Femur (tissue), 1 donor: Measurements from ENCODE around the gene STPG3.

Experiments
- DNase-seq: peaks from one replicate; pipeline ENCODE4 v3.0.0-alpha.2; 2017

STPG3 gene

DNA sequence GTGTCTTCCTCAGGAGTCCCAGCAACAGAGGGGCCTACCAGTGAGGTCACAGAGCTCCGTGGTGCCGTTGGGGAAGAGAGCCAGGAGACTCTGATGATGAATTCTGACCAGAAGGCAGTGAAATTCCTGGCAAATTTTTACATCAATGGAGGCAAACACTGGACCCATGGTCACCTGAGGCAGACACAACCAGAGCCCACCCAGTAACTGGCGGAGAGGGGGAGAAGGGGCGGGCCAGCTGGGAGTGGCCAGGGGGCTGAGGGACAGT, at the start of gene STPG3:
Gene STPG3, plus strand, starts transcription at position 93 of the 268 bp plus-strand sequence. Its CDS starts 1 bp downstream, at position 94.
- DNase-seq = no peak

GRCh38 chr9:137202966-137203365, 48.1 kb upstream of the STPG3 start:
- no peak for DNase-seq

DNA sequence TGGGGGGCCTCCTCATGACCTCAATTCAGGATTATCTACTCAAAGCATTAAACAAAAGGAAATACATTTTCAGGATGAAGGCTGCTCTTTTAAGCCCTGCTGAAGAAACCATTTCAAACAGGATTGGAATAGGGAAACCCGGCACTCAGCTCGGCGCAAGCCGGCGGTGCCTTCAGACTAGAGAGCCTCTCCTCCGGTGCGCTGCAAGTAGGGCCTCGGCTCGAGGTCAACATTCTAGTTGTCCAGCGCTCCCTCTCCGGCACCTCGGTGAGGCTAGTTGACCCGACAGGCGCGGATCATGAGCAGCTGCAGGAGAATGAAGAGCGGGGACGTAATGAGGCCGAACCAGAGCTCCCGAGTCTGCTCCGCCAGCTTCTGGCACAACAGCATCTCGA, 46.4 kb upstream of the STPG3 start:
- no peak for DNase-seq

DNA sequence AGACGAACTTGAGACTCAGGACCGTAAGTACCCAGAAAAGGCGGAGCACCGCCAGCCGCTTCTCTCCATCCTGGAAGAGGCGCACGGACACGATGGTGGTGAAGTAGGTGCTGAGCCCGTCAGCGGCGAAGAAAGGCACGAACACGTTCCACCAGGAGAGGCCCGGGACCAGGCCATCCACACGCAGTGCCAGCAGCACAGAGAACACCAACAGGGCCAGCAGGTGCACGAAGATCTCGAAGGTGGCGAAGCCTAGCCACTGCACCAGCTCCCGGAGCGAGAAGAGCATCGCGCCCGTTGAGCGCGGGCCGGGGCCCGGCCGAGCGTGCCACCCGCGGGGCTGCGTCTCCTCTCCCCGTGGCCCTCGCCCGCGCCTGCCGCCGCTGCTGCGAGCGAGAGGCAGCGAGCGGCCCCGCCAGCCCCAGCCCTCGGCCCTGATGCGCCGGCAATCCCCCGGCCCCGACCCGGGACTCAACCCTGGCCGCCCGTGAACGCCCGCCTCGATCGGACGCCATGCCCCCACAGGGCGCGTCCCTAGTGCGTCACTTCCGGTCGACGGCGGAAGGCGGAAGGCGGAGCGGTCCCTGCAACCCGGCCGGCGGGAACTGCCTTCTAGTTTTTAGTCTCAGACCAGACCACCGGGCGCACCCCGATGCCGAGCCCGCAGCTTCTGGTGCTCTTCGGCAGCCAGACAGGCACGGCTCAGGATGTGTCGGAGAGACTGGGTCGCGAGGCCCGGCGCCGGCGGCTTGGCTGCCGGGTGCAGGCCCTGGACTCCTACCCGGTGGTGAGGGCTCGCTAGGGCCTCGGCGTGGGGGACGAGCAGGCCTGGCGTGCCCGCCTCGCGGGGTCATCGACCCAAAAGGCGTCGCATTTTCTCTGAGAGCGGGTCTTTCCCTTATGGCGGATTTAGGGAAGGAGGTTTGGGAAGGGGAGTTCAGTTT, 45.7 kb upstream of the STPG3 start, which contains the start of the genes NDOR1 and TMEM203:
Gene NDOR1, plus strand, starts transcription at position 575 of the 944 bp plus-strand sequence. Its CDS starts 78 bp downstream, at position 653.
Gene TMEM203, minus strand, starts transcription at position 523 of the 944 bp plus-strand sequence. Its CDS starts 234 bp downstream, at position 289.
- DNase-seq = peak; percentile 95

DNA sequence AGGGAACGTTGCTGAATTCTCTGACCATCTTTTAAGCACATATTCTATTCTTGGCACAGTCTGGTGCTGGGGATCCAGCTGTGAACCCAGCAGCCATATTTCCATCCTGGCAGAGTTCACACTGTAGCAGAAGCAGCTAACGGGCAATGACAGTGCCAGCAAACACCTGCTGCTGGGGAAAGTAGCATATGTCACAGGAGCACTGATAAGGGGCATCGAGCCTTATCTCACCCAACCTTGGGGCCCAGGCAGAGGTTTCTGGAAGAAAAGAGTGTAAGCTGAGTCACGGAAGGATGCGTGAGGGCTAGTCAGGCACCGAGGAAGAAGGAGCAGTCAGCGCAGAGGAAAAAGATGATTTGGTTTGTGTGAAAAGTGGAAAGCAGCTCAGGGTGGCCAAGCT, 44.5 kb upstream of the STPG3 start:
- no peak for DNase-seq

DNA sequence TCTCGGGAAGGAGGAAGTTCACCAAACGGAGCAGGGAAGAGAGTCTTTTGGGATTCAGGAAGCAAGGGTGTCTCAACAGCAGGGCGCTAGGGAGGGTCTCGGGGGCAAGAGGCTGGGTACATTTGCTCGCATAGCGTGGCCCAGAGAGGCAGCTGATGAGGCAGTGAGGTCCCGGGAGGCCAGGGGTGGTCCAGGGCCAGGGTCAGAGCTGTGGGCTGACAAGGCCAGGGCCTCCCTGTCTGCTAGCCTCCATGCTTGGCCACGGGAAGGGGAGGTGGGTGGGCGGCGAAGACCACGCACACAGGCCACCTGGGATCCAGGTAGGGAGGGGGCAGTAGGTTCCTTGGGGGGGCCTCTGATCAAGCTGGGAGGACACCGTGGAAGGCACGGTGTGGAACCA, 39.6 kb upstream of the STPG3 start:
- DNase-seq = no peak

- DNase-seq = no peak
Observed at GRCh38 chr9:137212520-137212919, 38.6 kb upstream of the STPG3 start.

- DNase-seq = no peak
Observed at GRCh38 chr9:137213160-137214060, 37.7 kb upstream of the STPG3 start.

DNA sequence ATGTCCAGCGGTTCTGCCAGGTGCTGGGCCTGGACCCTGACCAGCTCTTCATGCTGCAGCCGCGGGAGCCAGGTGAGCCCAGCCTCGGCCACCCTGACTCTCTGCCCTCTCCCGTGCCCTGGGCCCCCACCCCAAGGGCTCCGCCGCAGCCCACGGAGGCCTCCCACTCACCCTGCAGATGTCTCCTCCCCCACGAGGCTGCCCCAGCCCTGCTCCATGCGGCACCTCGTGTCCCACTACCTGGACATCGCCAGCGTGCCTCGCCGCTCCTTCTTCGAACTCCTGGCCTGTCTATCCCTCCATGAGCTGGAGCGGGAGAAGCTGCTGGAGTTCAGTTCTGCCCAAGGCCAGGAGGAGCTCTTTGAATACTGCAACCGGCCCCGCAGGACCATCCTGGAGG, 36.5 kb upstream of the STPG3 start:
- no peak for DNase-seq

GRCh38 chr9:137215196-137215986, 35.7 kb upstream of the STPG3 start:
- no peak for DNase-seq

- no peak for DNase-seq
Observed at GRCh38 chr9:137216188-137216965, 34.7 kb upstream of the STPG3 start.

- DNase-seq = no peak
Observed at GRCh38 chr9:137217276-137218211, 33.5 kb upstream of the STPG3 start.

- no peak for DNase-seq
Observed at GRCh38 chr9:137218212-137218753, 32.8 kb upstream of the STPG3 start.

DNA sequence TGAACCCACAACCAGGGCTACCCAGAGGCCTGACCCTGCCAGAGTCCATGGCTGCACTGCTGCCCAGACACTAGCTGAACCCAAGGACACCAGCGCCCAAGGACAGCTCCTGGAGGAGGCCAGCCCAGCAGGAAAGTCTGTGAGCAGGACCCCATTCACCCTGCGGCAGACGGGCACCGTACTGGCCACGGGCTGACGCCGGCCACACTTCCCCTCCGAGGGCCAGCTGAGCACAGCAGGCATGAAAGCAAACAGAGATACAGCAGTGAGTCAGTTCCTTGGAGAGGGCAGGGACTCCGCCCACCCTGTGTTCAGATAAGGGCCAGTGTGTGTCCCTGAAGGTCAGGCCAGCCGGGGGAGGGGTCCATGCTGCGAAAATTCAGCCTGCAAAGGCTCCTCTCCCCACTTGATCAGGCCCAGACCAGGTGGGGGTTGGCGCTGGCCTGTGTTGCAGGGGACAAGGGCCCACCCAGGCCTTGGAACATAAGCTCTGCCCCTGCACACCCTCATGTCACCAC, 32.3 kb upstream of the STPG3 start:
- no peak for DNase-seq

GRCh38 chr9:137219757-137220316, 31.2 kb upstream of the STPG3 start:
- DNase-seq = no peak

DNA sequence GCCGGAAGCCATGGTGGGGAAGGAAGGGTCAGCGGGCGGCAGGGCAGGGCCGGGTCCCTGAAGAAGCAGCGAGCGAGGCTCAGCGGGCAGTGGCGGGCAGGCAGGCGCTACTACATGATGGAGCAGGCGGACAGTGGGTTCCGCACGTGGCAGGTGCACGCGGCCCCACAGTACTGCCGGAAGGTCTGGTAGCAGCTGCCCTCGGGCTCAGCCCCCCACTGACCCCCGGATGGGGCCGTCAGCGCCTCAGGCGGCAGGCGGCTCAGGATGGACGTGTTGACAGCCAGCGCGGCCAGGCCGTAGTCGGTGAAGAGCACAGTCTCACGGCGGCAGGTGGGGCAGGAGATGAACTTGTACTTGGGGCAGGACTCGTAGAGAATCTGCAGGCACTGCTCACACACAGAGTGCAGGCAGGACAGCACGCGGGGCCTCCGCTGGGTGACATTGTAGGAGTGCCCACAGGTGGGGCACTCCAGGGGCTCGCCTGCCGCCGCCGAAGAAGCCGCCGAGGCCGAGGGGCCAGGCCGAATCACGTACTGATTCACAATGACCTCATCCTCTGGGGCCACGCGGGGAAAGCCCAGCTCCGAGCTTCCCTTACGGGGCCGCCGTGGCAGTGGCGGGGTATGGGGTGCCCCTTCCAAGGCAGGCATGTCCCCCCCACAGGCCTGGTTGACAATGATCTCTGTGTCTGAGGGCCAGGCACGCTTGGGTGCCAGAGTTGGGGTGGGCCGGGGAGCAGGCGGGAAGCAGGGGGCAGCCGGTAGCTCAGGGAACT, 30.6 kb upstream of the STPG3 start:
- DNase-seq = no peak

- no peak for DNase-seq
Observed at GRCh38 chr9:137221095-137221505, 30.0 kb upstream of the STPG3 start.

DNA sequence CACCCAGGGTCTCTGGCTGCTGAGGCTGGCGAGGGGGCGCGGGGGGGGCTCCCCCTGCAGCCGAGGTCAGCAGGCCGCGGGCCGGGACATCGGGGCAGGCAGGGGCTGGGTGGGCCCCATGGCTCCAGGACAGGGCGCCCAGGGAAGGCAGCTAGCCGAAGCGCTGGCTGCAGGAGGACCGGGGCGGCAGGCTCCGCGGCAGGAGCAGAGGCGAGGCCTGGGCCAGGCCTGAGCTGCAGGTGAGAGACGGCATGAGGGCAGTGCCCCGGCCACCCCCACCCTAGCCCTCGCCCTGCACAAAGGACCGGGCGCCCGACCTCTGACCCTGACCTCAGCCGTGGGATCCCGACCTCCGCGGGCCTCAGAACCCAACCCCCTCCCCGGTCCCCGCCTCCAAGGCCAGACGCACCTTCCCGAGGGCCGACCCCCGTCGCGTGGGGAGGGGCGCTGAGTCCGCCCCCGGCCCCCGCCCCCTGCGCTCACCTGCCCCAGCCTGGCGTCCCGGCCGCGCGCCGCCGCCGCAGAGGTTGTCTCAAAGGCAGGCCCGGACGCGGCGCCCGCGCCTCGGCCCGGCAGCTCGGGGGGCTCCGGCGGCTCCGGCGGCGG, 29.5 kb upstream of the STPG3 start:
- DNase-seq = no peak
